Lower leg skin (tissue), 3 donors: Measurements from ENCODE around the gene PHF1.

Experiments
- CTCF ChIP-seq, 3 donors: fragments of 450-650 bp; IDR thresholded peaks; one replicate each; pipeline ENCODE4 v1.5.1; 2016; ENCODE audit warnings: antibody characterized with exemption in 3 of 3, mild to moderate bottlenecking in 3 of 3, moderate library complexity in 2 of 3
- POLR2A ChIP-seq, 2 donors: fragments of 450-650 bp; IDR thresholded peaks; one replicate each; pipeline ENCODE4 v1.6.1; 2016 to 2017; ENCODE audit warnings: antibody characterized with exemption in 2 of 2, mild to moderate bottlenecking in 1 of 2, moderate library complexity in 1 of 2

GRCh38 chr6:33417903-33418689, 7.3 kb downstream of the PHF1 start, which contains the start of gene CUTA:
- TF ChIP-seq POLR2A (IDR thresholded peaks at IDR 0.05) (peak in 1 of 2 donors; percentile 8), CTCF (IDR thresholded peaks at IDR 0.05) (no peak)
